Fibroblast of villous mesenchyme (primary cell): Measurements from ENCODE around the gene WDR73. TPM values are rescaled to one million over a fixed set of nuclear protein-coding genes. Genes with fewer than 3 reads are reported as not detected.

Experiments used
- DNase-seq: peaks from one replicate; pipeline ENCODE4 v3.0.0-alpha.2; 2010; ENCODE audit warnings: low read depth
- H3K4me3 ChIP-seq: 2 replicates; pipeline ENCODE4 v1.5.1; 2011; ENCODE audit warnings: low read depth, mild to moderate bottlenecking, low read length
- CTCF ChIP-seq: IDR thresholded peaks from 2 replicates; pipeline ENCODE4 v1.5.1; 2012; ENCODE audit warnings: low read depth, mild to moderate bottlenecking, low read length; ENCODE audit not compliant: insufficient read depth
- total RNA-seq: library from RNA; depleted of rRNA; stranded (reverse); fragments of >200 nt; gene quantifications from 2 replicates; pipeline ENCODE4 v1.2.3, GENCODE V29; 2012

WDR73 gene
- total RNA-seq, 1 donor, result 47.5 TPM

GRCh38 chr15:84669726-84670125 lies 15.6 kb upstream of the WDR73 start:
- no peak for TF ChIP-seq CTCF
- no peak for DNase-seq
- no peak overlapping the region for H3K4me3 ChIP-seq

- TF ChIP-seq CTCF, result no peak
- no peak for DNase-seq
- H3K4me3 ChIP-seq, result no peak overlapping the region
Observed at GRCh38 chr15:84668221-84668982, 14.3 kb upstream of the WDR73 start.

GRCh38 chr15:84666373-84666772 lies 12.3 kb upstream of the WDR73 start:
- H3K4me3 ChIP-seq, result no peak overlapping the region
- no peak for DNase-seq
- TF ChIP-seq CTCF, result no peak

- H3K4me3 ChIP-seq, result no peak overlapping the region
- no peak for TF ChIP-seq CTCF
- no peak for DNase-seq
Observed at GRCh38 chr15:84661001-84661400, 6.9 kb upstream of the WDR73 start.

GRCh38 chr15:84659904-84660781 lies 6.1 kb upstream of the WDR73 start:
- no peak overlapping the region for H3K4me3 ChIP-seq
- TF ChIP-seq CTCF, result no peak
- no peak for DNase-seq

- H3K4me3 ChIP-seq, result peak overlapping the region; percentile 61
- no peak for TF ChIP-seq CTCF
Observed at GRCh38 chr15:84658788-84659411, 4.8 kb upstream of the WDR73 start.

More at GRCh38 chr15:84658788-84659411, 4.8 kb upstream of the WDR73 start:
- DNase-seq, result no peak
